Measurements from ENCODE around the gene RABL6.

Gene RABL6

DNA sequence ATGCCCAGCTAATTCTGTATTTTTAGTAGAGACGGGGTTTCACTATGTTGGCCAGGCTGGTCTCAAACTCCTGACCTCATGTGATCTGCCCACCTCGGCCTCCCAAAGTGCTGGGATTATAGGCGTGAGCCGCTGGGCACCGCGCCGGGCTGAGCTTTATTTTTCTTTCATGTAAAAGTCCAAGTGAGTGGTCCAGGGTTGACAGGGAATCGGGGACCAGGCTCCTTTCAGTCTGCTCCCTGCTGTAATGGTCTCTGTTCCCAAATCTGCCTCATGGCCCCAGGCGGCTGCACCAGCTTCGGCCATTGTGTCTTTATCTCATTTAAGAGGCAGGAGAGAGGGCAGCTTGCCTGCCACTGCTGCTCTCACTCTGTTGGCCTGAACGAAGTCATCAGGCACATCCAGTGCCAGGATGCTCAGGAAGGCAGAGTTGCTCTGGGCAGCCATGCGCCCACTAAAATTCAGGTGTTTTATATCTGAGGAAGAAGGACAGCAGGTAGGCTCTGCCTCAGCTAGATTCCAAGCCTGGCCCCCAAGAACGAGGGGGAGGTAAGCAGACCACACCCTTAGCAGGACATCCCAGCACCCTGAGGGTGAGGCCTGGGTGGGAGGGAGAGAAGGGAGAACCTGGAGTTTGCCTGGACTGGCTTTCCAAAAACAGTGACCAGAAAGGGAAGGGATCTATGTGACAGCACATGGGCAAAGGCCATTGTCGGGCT lies 13.3 kb upstream of the RABL6 start:
- TF ChIP-seq REST (IDR thresholded peaks at IDR 0.05; ENCODE audit: insufficient read depth in 1 of 2, low read depth in 2 of 2, low read length in 2 of 2): no peak
- TF ChIP-seq FOXP2 (optimal IDR thresholded peaks at IDR 0.05; ENCODE audit: borderline replicate concordance, extremely low read depth, extremely low read length, insufficient read depth): no peak
- TF ChIP-seq POLR2AphosphoS5 (IDR thresholded peaks at IDR 0.05; ENCODE audit: low read depth, low read length): no peak
- TF ChIP-seq SIN3A (IDR thresholded peaks at IDR 0.05; ENCODE audit: borderline replicate concordance, insufficient read depth, low read length): no peak
- TF ChIP-seq TAF1 (IDR thresholded peaks at IDR 0.05; ENCODE audit: borderline replicate concordance, insufficient read depth, low read length): no peak

- TF ChIP-seq POLR2AphosphoS5 (IDR thresholded peaks at IDR 0.05; ENCODE audit: low read depth, low read length) (no peak), REST (IDR thresholded peaks at IDR 0.05; ENCODE audit: insufficient read depth in 1 of 2, low read depth in 2 of 2, low read length in 2 of 2) (no peak), FOXP2 (optimal IDR thresholded peaks at IDR 0.05; ENCODE audit: borderline replicate concordance, extremely low read depth, extremely low read length, insufficient read depth) (no peak), SIN3A (IDR thresholded peaks at IDR 0.05; ENCODE audit: borderline replicate concordance, insufficient read depth, low read length) (no peak), TAF1 (IDR thresholded peaks at IDR 0.05; ENCODE audit: borderline replicate concordance, insufficient read depth, low read length) (no peak)
These were observed 12.8 kb upstream of the RABL6 start for GRCh38 chr9:136795000-136795348.

DNA sequence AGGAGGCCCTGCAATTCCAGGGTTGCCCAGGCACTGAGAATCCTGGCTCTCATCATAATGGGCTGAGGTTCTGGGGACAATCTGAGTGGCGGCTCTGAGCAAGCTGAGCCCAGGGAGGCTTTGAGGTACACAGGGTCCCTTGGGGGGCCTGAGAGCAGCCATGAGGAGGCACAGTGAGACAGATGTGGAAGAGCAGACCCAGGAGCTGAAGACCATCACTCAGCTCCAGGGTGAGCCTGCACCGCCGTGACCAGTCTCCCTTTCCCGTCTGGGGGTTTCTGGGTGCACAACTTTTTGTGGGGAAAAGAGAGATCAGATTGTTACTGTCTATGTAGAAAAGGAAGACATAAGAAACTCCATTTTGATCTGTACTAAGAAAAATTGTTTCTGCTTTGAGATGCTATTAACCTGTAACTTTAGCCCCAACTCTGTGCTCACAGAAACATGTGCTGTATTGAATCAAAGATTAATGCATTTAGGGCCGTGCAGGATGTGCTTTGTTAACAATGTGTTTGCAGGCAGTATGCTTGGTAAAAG lies 11.4 kb upstream of the RABL6 start, which contains the start of gene CCDC183:
CCDC183 (plus strand) TSS at position 101 of the 537 bp plus-strand sequence; CDS start at position 161, 60 bp downstream.
- no peak for TF ChIP-seq FOXP2 (optimal IDR thresholded peaks at IDR 0.05; ENCODE audit: borderline replicate concordance, extremely low read depth, extremely low read length, insufficient read depth)
- TF ChIP-seq TAF1 (IDR thresholded peaks at IDR 0.05; ENCODE audit: borderline replicate concordance, insufficient read depth, low read length): no peak
- TF ChIP-seq SIN3A (IDR thresholded peaks at IDR 0.05; ENCODE audit: borderline replicate concordance, insufficient read depth, low read length): no peak
- TF ChIP-seq POLR2AphosphoS5 (IDR thresholded peaks at IDR 0.05; ENCODE audit: low read depth, low read length): no peak
- no peak for TF ChIP-seq REST (IDR thresholded peaks at IDR 0.05; ENCODE audit: insufficient read depth in 1 of 2, low read depth in 2 of 2, low read length in 2 of 2)

DNA sequence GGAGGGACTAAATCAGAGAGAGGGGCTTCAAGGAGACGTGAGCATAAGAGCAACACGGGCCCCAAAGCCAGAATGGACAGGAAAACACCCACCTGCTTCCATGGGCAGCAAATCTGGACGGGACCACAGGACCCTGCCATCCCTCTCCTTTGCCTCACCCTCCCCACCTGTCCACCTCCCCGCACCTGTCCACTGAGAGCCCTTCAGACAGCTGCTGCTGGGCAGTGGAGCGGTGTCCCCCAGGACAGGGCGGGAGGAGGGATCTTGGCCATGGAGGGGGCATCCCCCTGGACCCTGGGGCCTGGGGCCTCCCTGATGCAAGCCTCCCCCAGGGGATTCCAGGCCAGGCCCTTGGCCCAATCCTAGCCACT lies 9.1 kb upstream of the RABL6 start:
- no peak for TF ChIP-seq SIN3A (IDR thresholded peaks at IDR 0.05; ENCODE audit: borderline replicate concordance, insufficient read depth, low read length)
- no peak for TF ChIP-seq POLR2AphosphoS5 (IDR thresholded peaks at IDR 0.05; ENCODE audit: low read depth, low read length)
- no peak for TF ChIP-seq FOXP2 (optimal IDR thresholded peaks at IDR 0.05; ENCODE audit: borderline replicate concordance, extremely low read depth, extremely low read length, insufficient read depth)
- no peak for TF ChIP-seq REST (IDR thresholded peaks at IDR 0.05; ENCODE audit: insufficient read depth in 1 of 2, low read depth in 2 of 2, low read length in 2 of 2)
- TF ChIP-seq TAF1 (IDR thresholded peaks at IDR 0.05; ENCODE audit: borderline replicate concordance, insufficient read depth, low read length): no peak

Measured in PFSK-1 (cell line).